Heart right ventricle (tissue), 16 donors: ENCODE measurements around the gene IL17D. TPM values are rescaled to one million over a fixed set of nuclear protein-coding genes. Genes with fewer than 3 reads are reported as not detected.
A peak's percentile ranks its signal among the peaks of the same experiment; 100 is the strongest.

ENCODE experiments used
- ATAC-seq, 8 donors: fragments of 200-7000 bp; cut with Tn5 transposase; one replicate each; pipeline ENCODE4 v1.9.1; 2020; ENCODE audit warnings: mild to moderate bottlenecking in 8 of 8, moderate library complexity in 8 of 8, moderate number of reproducible peaks in 1 of 8
- DNase-seq, 2 donors: peaks; one replicate each; pipeline ENCODE4 v3.0.0-alpha.2; 2020
- H3K27ac ChIP-seq, 10 donors: fragments of 200-600 bp; sonication (generic) in 2 of 10; one replicate each; pipeline versions ENCODE4 v1.5.0 to v1.8.0; 2020 to 2022; ENCODE audit warnings: mild to moderate bottlenecking in 3 of 10
- H3K27me3 ChIP-seq, 7 donors: fragments of 200-600 bp; one replicate each; pipeline ENCODE4 v1.8.0; 2021 to 2022; ENCODE audit warnings: mild to moderate bottlenecking in 2 of 7
- H3K36me3 ChIP-seq, 9 donors: fragments of 200-600 bp; sonication (generic) in 1 of 9; one replicate each; pipeline versions ENCODE4 v1.5.0 to v1.8.0; 2020 to 2022; ENCODE audit warnings: mild to moderate bottlenecking in 2 of 9
- H3K4me1 ChIP-seq, 9 donors: fragments of 200-600 bp; sonication (generic) in 1 of 9; one replicate each; pipeline versions ENCODE4 v1.5.0 to v1.8.0; 2020 to 2022; ENCODE audit warnings: mild to moderate bottlenecking in 4 of 9
- H3K4me3 ChIP-seq, 10 donors: fragments of 200-600 bp; sonication (generic) in 2 of 10; one replicate each; pipeline versions ENCODE4 v1.5.0 to v1.8.0; 2020 to 2022; ENCODE audit warnings: mild to moderate bottlenecking in 7 of 10, moderate library complexity in 2 of 10
- H3K9me3 ChIP-seq, 11 donors: fragments of 200-600 bp in 10 of 11; sonication (generic) in 2 of 11; one replicate each; pipeline versions ENCODE4 v1.5.0 to v1.8.0; 2013 to 2022; ENCODE audit warnings: mild to moderate bottlenecking in 2 of 11, control low read depth in 1 of 11, moderate library complexity in 1 of 11
- WGBS, 2 donors: extraction: QIAGEN DNeasy Blood & Tissue Kit; methylation state at CpG; one replicate each; pipeline ENCODE4 v1.1.7; 2013; ENCODE audit warnings: inconsistent platforms in 1 of 2; 5-methylcytosine and 5-hydroxymethylcytosine counted together
- intact Hi-C, 10 donors: fragments of 100-400 bp; cut with DNase I; formaldehyde crosslinking; loops; one replicate each; pipeline versions ENCODE4 v1.11.1 to v1.14.2; 2022
- polyA plus RNA-seq, 2 donors: library from polyadenylated mRNA; stranded (reverse); fragments of 200-250 nt; gene quantifications; one replicate each; pipeline ENCODE4 v1.2.3, GENCODE V29; 2013
- total RNA-seq, 10 donors: library from RNA; stranded (reverse); fragmentation: NEBNext Ultra II Directional in 3 of 10; extraction: Animal tissue kit (Norgen Biotek cat#: 25700) in 3 of 10; gene quantifications; one replicate each; pipeline versions ENCODE4 v1.2.1 to v1.2.4, GENCODE V29; 2021 to 2023
- TF ChIP-seq, protein P1 (sequence below), 9 donors: fragments of 200-600 bp; sonication (generic) in 2 of 9; IDR thresholded peaks; one replicate each; pipeline versions ENCODE4 v1.5.0 to v1.8.0; 2021 to 2022; ENCODE audit warnings: antibody characterized with exemption in 9 of 9, mild to moderate bottlenecking in 5 of 9, moderate library complexity in 1 of 9
- donor health status: Arrhythmogenic right ventricular cardiomyopathy.
- donor health status: ischemic (EF 13 %, LVEDD 7.1; RV severe dilation, severe dysfunction).
- donor health status: healthy with polysubstance abuse.
- donor health status: DM: no; HTN: yes; CAD: no.
- donor health status: DM: no; HTN: no; CAD: no.
- donor health status: ischemic (EF 25% LVEDD 6.9; RV normal size, moderate dysfunction).
- donor health status: ischemic (EF 25% LVEDD 5.7; RV mildly dilated, moderate dysfunction).
- donor health status: healthy.
- donor health status: DM: yes; HTN: yes; CAD: no.
- donor health status: Ischemic cardiomyopathy.
- donor health status: ischemic (EF 35%, LVEDD 5.7; RV mildly dilated, moderate dysfunction).
- donor health status: nonischemic (EF 11% LVEDD 7.7; RV severe dilation, severe dysfunction).
- donor health status: DM: yes; HTN: yes; CAD: no.
- donor health status: PGD.
- donor health status: ischemic (EF 29% LVEDD 5.4; RV normal size, mild dysfunction).
- donor health status: nonischemic (EF 23%, LVEDD 6.1; RV moderate dilation, normal function).

Gene IL17D
- total and polyA plus RNA-seq, 12 donors: 0.30 to 2.2 (median 0.77) TPM

DNA sequence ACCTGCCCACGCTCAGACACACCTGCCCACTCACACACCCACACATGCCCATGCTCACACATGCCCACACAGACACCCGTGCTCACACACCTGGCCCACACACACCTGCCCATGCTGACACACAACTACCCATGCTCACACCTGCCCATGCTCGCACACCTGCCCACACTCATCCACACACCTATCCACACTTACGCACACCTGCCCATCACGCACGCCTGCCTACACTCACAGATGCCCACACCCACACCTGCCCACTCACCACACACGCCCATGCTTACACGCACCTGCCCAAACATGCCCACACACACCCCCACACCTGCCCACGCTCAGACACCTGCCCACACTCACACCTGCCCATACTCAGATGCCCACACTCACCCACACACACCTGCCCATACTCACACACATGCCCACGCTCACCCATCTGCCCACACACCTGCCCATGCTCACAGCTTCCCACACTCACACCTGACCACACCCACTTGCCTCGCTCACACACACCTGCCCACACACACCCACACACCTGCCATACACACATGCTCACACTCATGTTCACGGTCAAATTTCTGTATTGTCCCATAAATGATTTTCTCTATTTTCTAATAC, 15.6 kb downstream of the IL17D start:
- intact Hi-C loops: loop anchor here in 4 of 10 donors (5.0 to 10.0 kb wide), 3 partner anchors 56 to 224 kb away; partner anchors contain the start of gene EEF1AKMT1 (in 1 of the 4)
- no peak overlapping the region for H3K27ac ChIP-seq
- peaks cover 0 to 30% (median 7%) of the 10 kb centered on the region in 7 donors for H3K27me3 ChIP-seq
- no peaks in the 10 kb centered on the region for H3K36me3 ChIP-seq
- TF ChIP-seq, protein P1, sequence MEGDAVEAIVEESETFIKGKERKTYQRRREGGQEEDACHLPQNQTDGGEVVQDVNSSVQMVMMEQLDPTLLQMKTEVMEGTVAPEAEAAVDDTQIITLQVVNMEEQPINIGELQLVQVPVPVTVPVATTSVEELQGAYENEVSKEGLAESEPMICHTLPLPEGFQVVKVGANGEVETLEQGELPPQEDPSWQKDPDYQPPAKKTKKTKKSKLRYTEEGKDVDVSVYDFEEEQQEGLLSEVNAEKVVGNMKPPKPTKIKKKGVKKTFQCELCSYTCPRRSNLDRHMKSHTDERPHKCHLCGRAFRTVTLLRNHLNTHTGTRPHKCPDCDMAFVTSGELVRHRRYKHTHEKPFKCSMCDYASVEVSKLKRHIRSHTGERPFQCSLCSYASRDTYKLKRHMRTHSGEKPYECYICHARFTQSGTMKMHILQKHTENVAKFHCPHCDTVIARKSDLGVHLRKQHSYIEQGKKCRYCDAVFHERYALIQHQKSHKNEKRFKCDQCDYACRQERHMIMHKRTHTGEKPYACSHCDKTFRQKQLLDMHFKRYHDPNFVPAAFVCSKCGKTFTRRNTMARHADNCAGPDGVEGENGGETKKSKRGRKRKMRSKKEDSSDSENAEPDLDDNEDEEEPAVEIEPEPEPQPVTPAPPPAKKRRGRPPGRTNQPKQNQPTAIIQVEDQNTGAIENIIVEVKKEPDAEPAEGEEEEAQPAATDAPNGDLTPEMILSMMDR (IDR thresholded peaks at IDR 0.05): no peak
- DNase-seq (no peak), ATAC-seq (no peak)
- H3K4me1 ChIP-seq: peaks cover 5 to 25% (median 21%) of the 10 kb centered on the region in 9 donors
- H3K9me3 ChIP-seq: no peaks in the 10 kb centered on the region
- 92 to 95% methylated on average over 12 of the region's 12 CpGs for WGBS, 2 donors
- H3K4me3 ChIP-seq: no peak overlapping the region

DNA sequence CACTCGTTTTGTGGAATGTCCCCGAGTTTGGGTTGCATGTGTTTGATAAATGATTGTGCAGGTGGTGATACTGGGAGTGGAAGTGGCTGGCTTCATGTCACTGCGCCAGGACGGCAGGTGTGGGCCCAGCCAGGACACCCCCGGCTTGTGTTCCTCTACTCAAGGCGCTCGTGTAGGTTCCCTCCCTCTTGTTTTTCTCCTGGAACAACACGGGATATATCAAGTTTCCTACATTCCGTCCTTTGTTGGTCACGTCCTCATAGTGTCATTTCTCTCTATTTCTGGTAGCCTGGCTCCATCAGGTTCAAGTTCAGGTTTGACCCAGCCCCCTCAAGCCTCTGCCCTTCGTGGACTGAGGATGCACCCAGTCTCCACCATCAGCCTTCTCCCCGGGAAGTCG, 16.3 kb downstream of the IL17D start:
- 69 to 80% methylated on average over 13 of the region's 13 CpGs for WGBS, 2 donors
- no peaks in the 10 kb centered on the region for H3K36me3 ChIP-seq
- TF ChIP-seq, protein P1 (IDR thresholded peaks at IDR 0.05): no peak
- no peak overlapping the region for H3K27ac ChIP-seq
- no peak for ATAC-seq
- peaks cover 0 to 30% (median 7%) of the 10 kb centered on the region in 7 donors for H3K27me3 ChIP-seq
- DNase-seq: no peak
- intact Hi-C loops: loop anchor here in 4 of 10 donors (5.0 to 10.0 kb wide), 3 partner anchors 55 to 225 kb away; partner anchors contain the start of gene EEF1AKMT1 (in 1 of the 4)
- peaks cover 5 to 18% (median 16%) of the 10 kb centered on the region in 9 donors for H3K4me1 ChIP-seq
- H3K4me3 ChIP-seq: no peak overlapping the region
- H3K9me3 ChIP-seq: no peaks in the 10 kb centered on the region

DNA sequence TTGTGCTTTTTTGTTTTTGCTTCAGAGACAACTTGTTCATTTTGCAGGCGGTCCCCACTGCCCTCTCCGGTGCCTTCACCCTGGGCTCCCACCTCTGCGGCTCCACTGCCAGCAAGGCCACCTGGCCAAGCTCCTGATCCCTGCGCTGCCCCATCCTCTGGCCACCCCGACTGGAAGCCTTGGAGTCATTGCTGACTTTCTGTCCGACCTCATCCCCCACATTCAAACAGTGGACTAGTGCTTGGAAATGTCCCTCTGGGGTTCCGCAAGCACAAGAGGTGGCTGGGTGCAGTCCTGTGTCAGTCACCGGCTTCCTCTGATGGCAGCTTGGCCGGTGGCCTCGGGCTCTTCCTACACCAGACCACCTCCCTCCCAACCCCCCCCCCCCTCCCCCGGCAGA, 17.0 kb downstream of the IL17D start:
- H3K27ac ChIP-seq: no peak overlapping the region
- H3K4me3 ChIP-seq: no peak overlapping the region
- ATAC-seq (no peak), DNase-seq (no peak)
- H3K36me3 ChIP-seq: no peaks in the 10 kb centered on the region
- H3K9me3 ChIP-seq: no peaks in the 10 kb centered on the region
- H3K27me3 ChIP-seq: peaks cover 0 to 30% (median 7%) of the 10 kb centered on the region in 7 donors
- intact Hi-C loops: no loop called here
- TF ChIP-seq, protein P1 (IDR thresholded peaks at IDR 0.05): no peak
- 82 to 89% methylated on average over 11 of the region's 11 CpGs for WGBS, 2 donors
- H3K4me1 ChIP-seq: peaks cover 5 to 18% (median 13%) of the 10 kb centered on the region in 9 donors

DNA sequence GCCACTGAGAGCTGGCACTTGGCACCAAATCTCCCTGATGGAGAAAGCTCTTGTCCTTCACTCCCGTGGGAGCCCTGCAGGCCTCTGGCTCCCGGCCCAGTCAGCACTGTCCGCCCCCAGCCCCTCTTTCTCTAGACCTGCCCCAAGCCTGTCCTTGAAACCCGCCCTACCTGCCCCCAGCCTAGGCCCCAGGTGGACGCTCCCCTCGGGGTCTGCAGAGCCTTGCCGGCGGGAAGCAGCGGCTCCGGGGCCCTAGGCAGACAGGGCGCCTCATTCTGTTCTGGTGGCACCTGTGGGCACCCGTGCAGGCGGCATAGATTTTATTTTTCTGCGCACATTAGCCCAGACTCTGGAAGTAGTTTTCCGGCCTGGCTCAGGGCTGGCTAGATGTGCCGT, 17.6 kb downstream of the IL17D start:
- Histone ChIP-seq H3K9me3 (no peaks in the 10 kb centered on the region), H3K36me3 (no peaks in the 10 kb centered on the region), H3K27me3 (peaks cover 0 to 30% (median 7%) of the 10 kb centered on the region in 7 donors), H3K4me1 (peaks cover 5 to 18% (median 13%) of the 10 kb centered on the region in 9 donors), H3K27ac (no peak overlapping the region), H3K4me3 (peak overlapping the region in 5 of 10 donors; percentile 26 to 57 (median 50))
- intact Hi-C loops: no loop called here
- no peak for ATAC-seq
- WGBS, 2 donors: 78 to 81% methylated on average over 16 of the region's 16 CpGs
- TF ChIP-seq, protein P1 (IDR thresholded peaks at IDR 0.05): no peak
- DNase-seq: no peak
